OCI-LY3 (cell line): ENCODE results near the gene NPTXR.

ENCODE experiments used
- H2AFZ ChIP-seq: fragments of 200-600, 300-600 bp; shearing (Covaris generic); 2 replicates; pipeline ENCODE4 v1.6.0; 2014; ENCODE audit warnings: antibody characterized with exemption, low read depth, low read length
- H3K27ac ChIP-seq: fragments of 200-600, 300-600 bp; sonication (generic); 2 replicates; pipeline ENCODE4 v1.5.1; 2014; ENCODE audit warnings: mild to moderate bottlenecking, low read length, moderate library complexity, mixed read lengths
- H3K27me3 ChIP-seq: fragments of 200-600, 300-600 bp; sonication (generic); 2 replicates; pipeline ENCODE4 v1.6.1; 2014; ENCODE audit warnings: low read depth, low read length, mixed read lengths
- H3K36me3 ChIP-seq: fragments of 200-600, 300-600 bp; sonication (generic); replicated peaks from 2 replicates; pipeline ENCODE3; 2014; ENCODE audit warnings: low read depth, low read length, mixed read lengths
- H3K4me1 ChIP-seq: fragments of 300-600, 200-600 bp; sonication (generic); 2 replicates; pipeline ENCODE4 v1.6.1; 2014; ENCODE audit warnings: low read length, mixed read lengths
- H3K4me2 ChIP-seq: fragments of 200-600, 300-600 bp; sonication (generic); 2 replicates; pipeline ENCODE4 v1.6.1; 2014; ENCODE audit warnings: low read length, mixed read lengths
- H3K4me3 ChIP-seq: fragments of 300-600, 200-600 bp; sonication (generic); 2 replicates; pipeline ENCODE4 v1.5.1; 2014; ENCODE audit warnings: antibody characterized with exemption, mild to moderate bottlenecking, low read length, moderate library complexity
- H3K79me2 ChIP-seq: fragments of 300-600, 200-600 bp; shearing (Covaris generic); 2 replicates; pipeline ENCODE4 v1.6.1; 2014; ENCODE audit warnings: mild to moderate bottlenecking, low read length, mixed read lengths
- H3K9ac ChIP-seq: fragments of 300-600, 200-600 bp; shearing (Covaris generic); 2 replicates; pipeline ENCODE4 v1.6.0; 2014; ENCODE audit warnings: mild to moderate bottlenecking, low read length, moderate library complexity
- H3K9me3 ChIP-seq: fragments of 200-600, 300-600 bp; shearing (Covaris generic); 2 replicates; pipeline ENCODE4 v1.6.1; 2014; ENCODE audit warnings: low read length, mixed read lengths; ENCODE audit not compliant: insufficient read depth
- H4K20me1 ChIP-seq: fragments of 200-600, 300-600 bp; sonication (generic); 2 replicates; pipeline ENCODE4 v1.6.1; 2016; ENCODE audit warnings: low read length, mixed read lengths; ENCODE audit not compliant: insufficient read depth
- CTCF ChIP-seq: fragments of 200-600, 300-600 bp; sonication (generic); IDR thresholded peaks from 2 replicates; pipeline ENCODE4 v1.5.1; 2014; ENCODE audit warnings: antibody characterized with exemption, low read length, low read depth
- EZH2phosphoT487 ChIP-seq: fragments of 200-600 bp; shearing (Covaris generic); IDR thresholded peaks from 2 replicates; pipeline ENCODE4 v1.6.1; 2018; ENCODE audit warnings: antibody characterized with exemption, mixed run types, low read depth

Gene NPTXR

GRCh38 chr22:38793317-38793716 lies 50.5 kb downstream of the NPTXR start:
- no peak overlapping the region for H2AFZ ChIP-seq
- H3K9ac ChIP-seq: peak overlapping the region; percentile 42
- no peaks in the 10 kb centered on the region for H4K20me1 ChIP-seq
- peaks cover 19% of the 10 kb centered on the region for H3K27me3 ChIP-seq
- no peaks in the 10 kb centered on the region for H3K36me3 ChIP-seq
- no peak overlapping the region for H3K27ac ChIP-seq
- H3K4me1 ChIP-seq: peaks cover 12% of the 10 kb centered on the region
- TF ChIP-seq EZH2phosphoT487 (no peak), CTCF (no peak)
- peak overlapping the region; percentile 62 for H3K4me2 ChIP-seq
- 0 out of 2 replicates have a peak, but pooled peaks cover 3% of the 10 kb centered on the region for H3K79me2 ChIP-seq
- H3K9me3 ChIP-seq: no peaks in the 10 kb centered on the region
- peak overlapping the region; percentile 86 for H3K4me3 ChIP-seq

- Histone ChIP-seq H4K20me1 (no peaks in the 10 kb centered on the region), H3K27ac (no peak overlapping the region), H2AFZ (no peak overlapping the region), H3K4me3 (peak overlapping the region; percentile 86), H3K27me3 (peaks cover 17% of the 10 kb centered on the region), H3K36me3 (no peaks in the 10 kb centered on the region), H3K4me1 (peaks cover 12% of the 10 kb centered on the region), H3K9ac (no peak overlapping the region), H3K9me3 (no peaks in the 10 kb centered on the region), H3K4me2 (peak overlapping the region; percentile 62), H3K79me2 (0 out of 2 replicates have a peak, but pooled peaks cover 3% of the 10 kb centered on the region)
- TF ChIP-seq CTCF (no peak), EZH2phosphoT487 (no peak)
Observed at GRCh38 chr22:38792833-38793232, 51.0 kb downstream of the NPTXR start.

- no peak overlapping the region for H3K27ac ChIP-seq
- TF ChIP-seq CTCF: no peak
- peaks cover 12% of the 10 kb centered on the region for H3K4me1 ChIP-seq
- H4K20me1 ChIP-seq: no peaks in the 10 kb centered on the region
- H3K79me2 ChIP-seq: 0 out of 2 replicates have a peak, but pooled peaks cover 3% of the 10 kb centered on the region
- H3K4me2 ChIP-seq: no peak overlapping the region
- no peaks in the 10 kb centered on the region for H3K9me3 ChIP-seq
- H2AFZ ChIP-seq: no peak overlapping the region
- H3K36me3 ChIP-seq: no peaks in the 10 kb centered on the region
- H3K9ac ChIP-seq: no peak overlapping the region
- H3K4me3 ChIP-seq: no peak overlapping the region
- no peaks in the 10 kb centered on the region for H3K27me3 ChIP-seq
Observed at GRCh38 chr22:38789606-38790005, 54.2 kb downstream of the NPTXR start.

GRCh38 chr22:38788846-38789245 lies 55.0 kb downstream of the NPTXR start:
- Histone ChIP-seq H4K20me1 (no peaks in the 10 kb centered on the region), H3K79me2 (0 out of 2 replicates have a peak, but pooled peaks cover 3% of the 10 kb centered on the region), H3K36me3 (no peaks in the 10 kb centered on the region), H3K27me3 (no peaks in the 10 kb centered on the region), H3K9ac (no peak overlapping the region), H2AFZ (no peak overlapping the region), H3K9me3 (no peaks in the 10 kb centered on the region), H3K4me2 (no peak overlapping the region), H3K4me3 (no peak overlapping the region), H3K4me1 (peaks cover 7% of the 10 kb centered on the region), H3K27ac (no peak overlapping the region)
- no peak for TF ChIP-seq EZH2phosphoT487
- TF ChIP-seq CTCF: no peak
